Measurements from ENCODE around the gene ROR1. TPM values are rescaled to one million over a fixed set of nuclear protein-coding genes. Genes with fewer than 3 reads are reported as not detected.

ROR1 gene
- total RNA-seq, 1 donor: 52.5 TPM

DNA sequence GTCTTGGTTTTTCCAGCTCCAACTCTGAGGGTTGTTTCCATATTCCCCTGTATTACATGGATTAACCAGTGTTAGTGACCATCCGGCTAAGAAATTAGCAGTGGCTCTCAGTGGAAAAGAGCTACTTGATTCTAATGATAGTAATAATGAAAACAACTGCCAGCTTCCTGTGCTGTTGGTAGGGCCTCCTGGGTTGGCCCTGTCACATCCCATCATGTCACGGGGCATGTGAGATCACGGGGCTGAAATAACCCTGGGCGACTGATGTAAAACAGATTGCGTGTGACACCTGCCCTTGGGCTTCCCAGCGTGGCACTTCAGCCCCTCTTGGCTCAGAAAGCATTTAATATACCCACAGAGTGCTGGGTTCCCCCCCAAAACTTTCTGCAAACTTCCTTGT, 149.0 kb downstream of the ROR1 start:
- H3K4me1 ChIP-seq (ENCODE audit: insufficient read depth, low read length): peaks cover 35% of the 10 kb centered on the region
- H3K27ac ChIP-seq (ENCODE audit: low read depth, low read length): no peak overlapping the region
- H3K36me3 ChIP-seq (ENCODE audit: insufficient read depth, low read length): no peaks in the 10 kb centered on the region
- peaks cover 26% of the 10 kb centered on the region for H3K79me2 ChIP-seq (ENCODE audit: insufficient read depth, low read length)
- H3K9me3 ChIP-seq (ENCODE audit: low read depth, low read length): no peaks in the 10 kb centered on the region
- H3K27me3 ChIP-seq (ENCODE audit: insufficient read depth, low read length): no peaks in the 10 kb centered on the region
- no peak for DNase-seq (ENCODE audit: insufficient read length, low spot score, missing footprints)
- H3K4me3 ChIP-seq (ENCODE audit: insufficient read depth, low read length): no peak overlapping the region
- H2AFZ ChIP-seq (ENCODE audit: low read length): no peak overlapping the region
- H3K4me2 ChIP-seq (ENCODE audit: insufficient read depth, low read length): no peak overlapping the region
- TF ChIP-seq, protein P1, sequence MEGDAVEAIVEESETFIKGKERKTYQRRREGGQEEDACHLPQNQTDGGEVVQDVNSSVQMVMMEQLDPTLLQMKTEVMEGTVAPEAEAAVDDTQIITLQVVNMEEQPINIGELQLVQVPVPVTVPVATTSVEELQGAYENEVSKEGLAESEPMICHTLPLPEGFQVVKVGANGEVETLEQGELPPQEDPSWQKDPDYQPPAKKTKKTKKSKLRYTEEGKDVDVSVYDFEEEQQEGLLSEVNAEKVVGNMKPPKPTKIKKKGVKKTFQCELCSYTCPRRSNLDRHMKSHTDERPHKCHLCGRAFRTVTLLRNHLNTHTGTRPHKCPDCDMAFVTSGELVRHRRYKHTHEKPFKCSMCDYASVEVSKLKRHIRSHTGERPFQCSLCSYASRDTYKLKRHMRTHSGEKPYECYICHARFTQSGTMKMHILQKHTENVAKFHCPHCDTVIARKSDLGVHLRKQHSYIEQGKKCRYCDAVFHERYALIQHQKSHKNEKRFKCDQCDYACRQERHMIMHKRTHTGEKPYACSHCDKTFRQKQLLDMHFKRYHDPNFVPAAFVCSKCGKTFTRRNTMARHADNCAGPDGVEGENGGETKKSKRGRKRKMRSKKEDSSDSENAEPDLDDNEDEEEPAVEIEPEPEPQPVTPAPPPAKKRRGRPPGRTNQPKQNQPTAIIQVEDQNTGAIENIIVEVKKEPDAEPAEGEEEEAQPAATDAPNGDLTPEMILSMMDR (IDR thresholded peaks at IDR 0.05; ENCODE audit: extremely low read depth, low read depth, low read length): no peak
- H4K20me1 ChIP-seq (ENCODE audit: insufficient read depth, low read length): no peaks in the 10 kb centered on the region

DNA sequence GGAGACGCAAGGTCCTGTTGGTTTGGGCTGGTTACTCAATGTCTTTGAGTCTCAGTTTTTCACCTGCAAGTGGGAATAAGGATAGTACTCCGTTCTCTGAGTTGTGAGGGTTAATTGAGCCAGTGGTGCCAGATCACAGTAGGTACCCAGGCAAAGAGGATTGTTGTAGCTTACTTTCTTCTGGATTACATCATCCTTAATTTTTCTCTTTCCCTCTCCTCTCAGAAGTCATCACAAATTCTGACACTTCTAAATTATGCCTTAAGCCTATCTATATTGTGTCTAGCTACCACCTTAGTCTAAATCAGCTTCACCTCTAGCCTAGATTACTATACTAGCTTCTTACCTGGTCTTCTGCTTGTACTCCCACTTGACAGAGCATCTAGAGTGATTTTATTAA, 149.5 kb downstream of the ROR1 start:
- H3K79me2 ChIP-seq (ENCODE audit: insufficient read depth, low read length): peaks cover 30% of the 10 kb centered on the region
- no peak overlapping the region for H3K27ac ChIP-seq (ENCODE audit: low read depth, low read length)
- no peaks in the 10 kb centered on the region for H3K9me3 ChIP-seq (ENCODE audit: low read depth, low read length)
- no peak overlapping the region for H3K4me2 ChIP-seq (ENCODE audit: insufficient read depth, low read length)
- no peak overlapping the region for H3K4me3 ChIP-seq (ENCODE audit: insufficient read depth, low read length)
- H3K4me1 ChIP-seq (ENCODE audit: insufficient read depth, low read length): peaks cover 31% of the 10 kb centered on the region
- no peak for DNase-seq (ENCODE audit: insufficient read length, low spot score, missing footprints)
- H3K36me3 ChIP-seq (ENCODE audit: insufficient read depth, low read length): no peaks in the 10 kb centered on the region
- no peaks in the 10 kb centered on the region for H3K27me3 ChIP-seq (ENCODE audit: insufficient read depth, low read length)
- H2AFZ ChIP-seq (ENCODE audit: low read length): no peak overlapping the region
- H4K20me1 ChIP-seq (ENCODE audit: insufficient read depth, low read length): no peaks in the 10 kb centered on the region
- TF ChIP-seq, protein P1 (IDR thresholded peaks at IDR 0.05; ENCODE audit: extremely low read depth, low read depth, low read length): no peak

DNA sequence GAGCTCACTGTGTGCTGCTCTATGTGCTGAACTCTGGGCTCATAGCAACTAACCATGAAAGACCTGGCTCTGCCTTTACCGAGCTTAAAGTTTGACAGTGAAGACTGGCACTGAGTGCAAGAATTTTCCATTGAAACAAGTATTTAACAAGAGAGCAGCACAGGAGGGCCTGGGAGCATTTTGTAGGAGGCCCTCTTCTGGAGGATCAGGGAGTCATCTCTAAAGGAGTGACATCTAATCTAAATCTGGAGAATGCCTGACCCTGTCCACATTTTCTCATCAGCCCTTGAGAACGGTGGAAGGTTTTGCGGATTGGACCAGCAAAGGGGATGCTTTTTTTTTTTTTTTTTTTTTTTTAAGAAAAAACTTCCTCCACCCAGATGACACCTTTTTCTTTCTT, 150.8 kb downstream of the ROR1 start:
- H3K4me2 ChIP-seq (ENCODE audit: insufficient read depth, low read length): no peak overlapping the region
- TF ChIP-seq, protein P1 (IDR thresholded peaks at IDR 0.05; ENCODE audit: extremely low read depth, low read depth, low read length): peak; percentile 16
- no peaks in the 10 kb centered on the region for H3K36me3 ChIP-seq (ENCODE audit: insufficient read depth, low read length)
- H3K27me3 ChIP-seq (ENCODE audit: insufficient read depth, low read length): no peaks in the 10 kb centered on the region
- no peak for DNase-seq (ENCODE audit: insufficient read length, low spot score, missing footprints)
- H2AFZ ChIP-seq (ENCODE audit: low read length): no peak overlapping the region
- no peak overlapping the region for H3K4me3 ChIP-seq (ENCODE audit: insufficient read depth, low read length)
- peaks cover 32% of the 10 kb centered on the region for H3K4me1 ChIP-seq (ENCODE audit: insufficient read depth, low read length)
- H3K9me3 ChIP-seq (ENCODE audit: low read depth, low read length): no peaks in the 10 kb centered on the region
- no peaks in the 10 kb centered on the region for H4K20me1 ChIP-seq (ENCODE audit: insufficient read depth, low read length)
- H3K79me2 ChIP-seq (ENCODE audit: insufficient read depth, low read length): peaks cover 43% of the 10 kb centered on the region
- H3K27ac ChIP-seq (ENCODE audit: low read depth, low read length): no peak overlapping the region

DNA sequence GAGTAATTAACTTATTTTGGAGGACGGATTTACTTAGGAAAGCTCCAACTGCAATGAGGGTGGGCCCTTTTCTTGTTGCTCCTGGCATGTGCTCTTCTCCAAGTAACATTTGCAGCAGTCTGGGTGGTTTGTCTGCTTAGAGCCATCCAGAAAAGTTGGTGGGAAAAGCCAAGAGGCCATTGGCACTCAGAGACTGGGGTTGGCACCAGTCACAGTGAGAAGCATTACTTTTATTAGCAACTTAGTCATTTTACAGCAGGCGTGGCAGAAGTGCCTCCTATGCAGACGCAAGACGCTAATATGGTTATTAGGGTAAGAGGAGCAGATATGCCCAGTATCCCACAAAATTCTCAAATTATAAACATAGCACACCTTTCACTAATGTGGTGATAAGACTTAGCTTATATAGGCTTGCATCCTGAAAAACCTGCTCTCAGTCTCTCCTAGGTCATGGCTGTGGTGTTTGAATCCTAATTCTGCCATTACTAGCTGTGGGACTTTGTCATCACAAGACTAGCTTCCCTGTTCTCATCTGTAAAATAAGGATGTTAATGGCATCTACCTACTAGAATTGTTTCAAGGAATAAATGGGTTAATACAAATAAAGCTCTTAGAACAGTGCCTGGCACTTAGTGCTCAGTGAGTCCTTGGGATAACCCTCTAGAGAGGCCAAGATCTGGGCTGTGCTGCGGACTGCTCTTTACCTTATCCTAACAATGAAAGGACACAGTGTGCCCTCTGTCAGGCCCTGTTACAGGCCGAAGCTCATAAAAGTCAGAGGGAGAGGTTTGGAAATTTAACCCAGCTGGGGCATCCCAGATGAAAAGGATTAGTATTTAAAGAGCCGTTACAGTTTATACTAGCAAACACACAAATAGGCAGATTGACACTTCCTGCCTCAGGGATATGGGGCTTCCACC, 154.6 kb downstream of the ROR1 start:
- TF ChIP-seq, protein P1 (IDR thresholded peaks at IDR 0.05; ENCODE audit: extremely low read depth, low read depth, low read length): no peak
- H3K4me1 ChIP-seq (ENCODE audit: insufficient read depth, low read length): peaks cover 23% of the 10 kb centered on the region
- no peak for DNase-seq (ENCODE audit: insufficient read length, low spot score, missing footprints)
- no peaks in the 10 kb centered on the region for H3K36me3 ChIP-seq (ENCODE audit: insufficient read depth, low read length)
- no peaks in the 10 kb centered on the region for H4K20me1 ChIP-seq (ENCODE audit: insufficient read depth, low read length)
- H3K4me3 ChIP-seq (ENCODE audit: insufficient read depth, low read length): no peak overlapping the region
- no peak overlapping the region for H2AFZ ChIP-seq (ENCODE audit: low read length)
- H3K27me3 ChIP-seq (ENCODE audit: insufficient read depth, low read length): no peaks in the 10 kb centered on the region
- peaks cover 57% of the 10 kb centered on the region for H3K79me2 ChIP-seq (ENCODE audit: insufficient read depth, low read length)
- no peaks in the 10 kb centered on the region for H3K9me3 ChIP-seq (ENCODE audit: low read depth, low read length)
- peak overlapping the region; percentile 37 for H3K4me2 ChIP-seq (ENCODE audit: insufficient read depth, low read length)
- H3K27ac ChIP-seq (ENCODE audit: low read depth, low read length): peak overlapping the region; percentile 52

Measured in osteoblast (primary cell).